Activated CD8-positive, alpha-beta memory T cell treated with anti-CD3 and anti-CD28 coated beads for 4 hours (primary cell): ENCODE data around the gene STX10.

Source experiments
- DNase-seq, 2 donors: peaks; one replicate each; pipeline ENCODE4 v3.0.0-alpha.2; 2020; ENCODE audit warnings: low read depth in 2 of 2

The STX10 gene

DNA sequence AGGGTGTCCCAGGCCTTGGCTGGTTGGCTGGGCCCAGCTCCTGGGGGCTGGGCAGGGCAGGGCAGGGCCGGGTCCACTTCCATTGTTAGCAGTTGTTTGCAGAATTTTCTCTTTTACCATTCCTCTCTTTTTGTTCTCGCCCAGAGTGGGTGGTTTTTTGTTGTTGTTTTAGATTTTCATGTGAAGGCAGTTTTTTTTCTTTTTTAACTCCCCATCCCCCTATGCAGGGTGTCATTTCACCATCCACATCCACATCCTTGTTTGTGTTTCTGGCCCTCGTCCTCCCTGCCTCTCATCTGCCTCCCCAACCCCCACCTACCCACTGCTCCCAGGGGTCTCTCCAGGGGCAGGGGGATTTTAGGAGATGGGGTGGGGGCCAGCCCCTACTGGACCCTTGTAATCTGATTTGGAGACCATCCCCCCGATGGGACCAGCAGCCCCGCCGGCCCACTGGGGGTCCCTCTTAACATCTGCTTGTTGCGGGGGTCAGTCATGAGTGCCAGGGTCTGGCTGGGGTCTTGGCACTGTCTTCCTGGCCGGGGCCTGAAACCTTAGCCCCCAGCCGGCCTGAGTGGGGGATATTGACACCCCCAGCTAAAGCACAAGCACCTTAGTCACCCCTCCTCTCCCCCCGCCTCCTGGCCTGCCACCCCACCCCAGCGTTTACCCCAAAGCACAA, 10.4 kb downstream of the STX10 start:
- DNase-seq: no peak

DNA sequence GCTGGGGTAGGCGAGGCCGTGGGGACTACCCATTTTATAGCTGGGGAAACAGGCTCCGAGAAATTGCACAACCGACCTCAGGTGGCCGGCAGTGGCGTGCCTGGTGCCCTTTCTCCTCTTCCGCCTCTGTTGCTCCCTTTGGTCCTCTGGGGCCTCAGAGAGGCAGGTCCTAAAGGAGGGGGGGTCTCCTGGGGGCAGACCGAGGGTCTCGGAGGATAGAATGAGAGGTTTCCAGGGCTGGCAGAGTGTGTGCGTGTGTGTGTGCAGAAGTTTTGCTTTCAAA, 11.3 kb downstream of the STX10 start:
- no peak for DNase-seq

DNA sequence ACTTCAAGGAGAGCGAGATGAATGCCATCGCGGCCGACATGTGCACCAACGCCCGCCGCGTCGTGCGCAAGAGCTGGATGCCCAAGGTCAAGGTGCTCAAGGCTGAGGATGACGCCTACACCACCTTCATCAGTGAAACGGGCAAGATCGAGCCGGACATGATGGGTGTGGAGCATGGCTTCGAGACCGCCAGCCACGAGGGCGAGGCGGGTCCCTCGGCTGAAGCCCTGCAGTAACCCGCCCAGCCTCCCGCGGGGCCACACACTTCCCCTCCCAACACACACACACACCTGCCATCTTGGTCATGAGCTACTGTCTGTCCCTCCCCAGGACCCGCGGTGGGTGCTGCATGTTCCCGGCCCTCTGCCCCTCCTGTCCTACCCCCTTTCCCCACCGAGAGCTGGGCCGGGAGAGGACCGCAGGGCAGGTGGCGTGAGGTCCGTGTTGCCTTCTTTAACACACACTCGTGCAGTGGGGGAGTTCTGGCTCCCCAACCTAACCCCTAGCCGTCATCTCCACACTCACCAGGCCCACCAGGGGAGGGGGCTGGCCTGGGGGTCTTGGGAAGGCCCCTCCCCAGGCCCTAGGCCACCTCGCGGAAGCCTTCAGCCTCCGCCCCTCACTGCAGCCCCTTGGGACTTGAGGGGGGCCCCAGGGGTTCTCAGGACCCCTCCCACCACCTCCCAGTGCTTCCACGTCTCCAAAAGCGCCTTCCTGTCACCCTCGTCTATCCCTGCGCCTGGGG, 11.8 kb downstream of the STX10 start:
- no peak for DNase-seq

DNA sequence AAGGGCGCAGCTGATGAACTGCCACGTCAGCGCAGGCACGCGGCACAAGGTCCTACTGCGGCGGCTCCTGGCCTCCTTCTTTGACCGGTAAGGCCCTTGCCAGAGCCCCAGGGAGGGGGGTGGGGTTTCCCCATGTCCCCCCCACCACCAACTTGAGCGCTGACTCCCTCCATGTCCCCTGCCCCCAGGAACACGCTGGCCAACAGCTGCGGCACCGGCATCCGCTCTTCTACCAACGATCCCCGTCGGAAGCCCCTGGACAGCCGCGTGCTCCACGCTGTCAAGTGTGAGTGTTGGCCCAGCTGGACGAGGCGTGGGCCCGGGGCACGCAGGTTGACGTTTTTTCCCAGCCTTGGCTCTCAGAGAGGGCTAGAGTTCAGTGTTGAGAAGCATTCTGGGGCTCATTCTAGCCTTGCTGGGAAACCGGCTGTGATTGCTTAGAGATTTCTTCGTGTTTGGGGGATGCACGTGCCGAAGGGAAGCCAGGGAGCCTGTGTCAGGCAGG, 12.8 kb downstream of the STX10 start:
- no peak for DNase-seq

DNA sequence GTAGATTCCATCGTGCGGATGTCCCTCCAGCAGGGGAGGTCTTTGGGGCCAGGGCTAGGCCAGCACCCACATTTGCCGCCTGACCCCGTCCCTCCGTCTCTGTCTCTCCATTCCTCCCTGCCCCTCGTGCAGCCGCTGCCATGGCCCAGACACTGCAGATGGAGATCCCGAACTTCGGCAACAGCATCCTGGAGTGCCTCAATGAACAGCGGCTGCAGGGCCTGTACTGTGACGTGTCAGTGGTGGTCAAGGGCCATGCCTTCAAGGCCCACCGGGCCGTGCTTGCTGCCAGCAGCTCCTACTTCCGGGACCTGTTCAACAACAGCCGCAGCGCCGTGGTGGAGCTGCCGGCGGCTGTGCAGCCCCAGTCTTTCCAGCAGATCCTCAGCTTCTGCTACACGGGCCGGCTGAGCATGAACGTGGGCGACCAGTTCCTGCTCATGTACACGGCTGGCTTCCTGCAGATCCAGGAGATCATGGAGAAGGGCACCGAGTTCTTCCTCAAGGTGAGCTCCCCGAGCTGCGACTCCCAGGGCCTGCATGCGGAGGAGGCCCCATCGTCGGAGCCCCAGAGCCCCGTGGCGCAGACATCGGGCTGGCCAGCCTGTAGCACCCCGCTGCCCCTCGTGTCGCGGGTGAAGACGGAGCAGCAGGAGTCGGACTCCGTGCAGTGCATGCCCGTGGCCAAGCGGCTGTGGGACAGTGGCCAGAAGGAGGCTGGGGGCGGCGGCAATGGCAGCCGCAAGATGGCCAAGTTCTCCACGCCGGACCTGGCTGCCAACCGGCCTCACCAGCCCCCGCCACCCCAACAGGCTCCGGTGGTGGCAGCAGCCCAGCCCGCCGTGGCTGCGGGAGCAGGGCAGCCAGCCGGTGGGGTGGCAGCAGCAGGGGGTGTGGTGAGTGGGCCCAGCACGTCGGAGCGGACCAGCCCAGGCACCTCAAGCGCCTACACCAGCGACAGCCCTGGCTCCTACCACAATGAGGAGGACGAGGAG, 14.8 kb downstream of the STX10 start:
- DNase-seq: no peak

DNA sequence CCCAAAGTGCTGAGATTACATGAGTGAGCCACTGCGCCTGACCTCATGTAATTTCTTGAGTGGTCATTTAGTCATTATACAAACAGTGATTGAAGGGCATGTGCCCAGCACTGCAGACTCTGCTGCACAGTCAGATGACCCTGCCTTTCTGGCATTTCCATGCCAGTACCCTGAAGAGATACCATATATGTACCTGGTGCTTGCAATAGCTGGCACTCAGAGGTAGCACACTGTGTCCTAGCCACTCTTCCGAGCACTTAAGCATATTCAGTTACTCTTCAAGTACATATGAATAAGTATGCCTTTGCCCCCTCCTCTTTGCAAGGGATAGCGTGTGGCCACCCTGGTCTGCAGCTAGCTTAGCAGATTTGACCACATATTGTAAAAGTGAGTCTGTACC, 15.5 kb downstream of the STX10 start:
- no peak for DNase-seq

DNA sequence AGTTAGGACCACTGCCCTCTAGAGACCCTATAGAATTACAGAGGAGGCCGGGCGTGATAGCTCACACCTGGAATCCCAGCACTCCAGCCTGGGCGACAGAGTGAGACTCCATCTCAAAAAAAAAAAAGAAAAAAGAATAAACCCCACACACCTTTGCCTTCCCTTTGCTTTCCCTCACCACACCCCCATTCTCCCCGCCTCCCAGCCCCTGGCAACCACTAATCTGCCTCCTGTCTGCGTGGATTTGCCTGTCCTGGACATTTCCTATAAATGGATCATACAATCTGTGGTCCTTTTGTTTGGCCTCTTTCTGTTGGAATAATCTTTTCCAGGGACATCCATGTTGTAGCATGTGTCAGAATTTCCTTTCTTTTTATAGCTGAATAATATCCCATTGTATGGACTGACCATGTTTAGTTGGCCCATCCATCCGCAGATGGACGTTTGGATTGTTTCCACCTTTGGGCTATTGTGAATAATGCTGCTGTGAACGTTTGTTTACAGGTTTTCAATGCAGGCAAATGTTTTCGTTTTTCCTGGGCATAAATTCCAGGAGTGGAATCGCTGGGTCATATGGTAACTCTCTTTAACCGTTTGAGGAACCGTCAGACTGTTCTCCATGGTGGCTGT, 16.8 kb downstream of the STX10 start:
- no peak for DNase-seq

DNA sequence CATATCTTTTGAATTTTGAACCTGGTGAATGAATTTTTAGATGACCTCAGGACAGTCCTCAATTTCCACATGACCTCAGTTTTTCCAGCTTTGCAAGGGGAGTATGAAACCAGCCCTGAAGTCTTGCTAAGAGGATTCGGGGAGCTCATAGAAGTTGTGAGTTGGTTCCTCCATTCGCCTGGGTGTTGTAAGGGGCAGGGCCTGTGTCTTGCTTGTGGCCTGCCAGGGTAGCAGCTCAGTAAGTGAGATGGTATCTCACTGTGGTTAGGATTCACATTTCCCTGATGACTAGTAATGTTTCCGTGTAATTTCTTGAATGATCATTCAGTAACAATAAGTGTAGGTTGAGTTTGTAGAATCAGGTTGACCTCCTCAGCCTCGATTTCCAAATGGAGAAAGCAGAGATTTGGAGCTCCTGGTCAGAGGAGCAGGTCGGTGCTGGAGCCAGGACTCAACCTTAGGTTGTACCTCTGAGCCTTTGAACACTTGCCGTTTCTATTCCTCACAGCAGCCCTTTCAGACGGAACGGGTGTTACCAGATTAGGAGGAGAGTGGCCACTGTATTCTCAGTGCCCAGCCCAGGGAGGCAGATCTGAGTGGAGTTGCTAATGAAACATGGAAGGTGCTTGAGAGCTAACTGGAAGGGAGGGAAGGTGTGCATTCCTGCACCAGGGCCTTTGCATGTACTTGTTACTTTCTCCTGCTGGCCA, 17.5 kb downstream of the STX10 start:
- peak in 1 of 2 donors; percentile 63 for DNase-seq

DNA sequence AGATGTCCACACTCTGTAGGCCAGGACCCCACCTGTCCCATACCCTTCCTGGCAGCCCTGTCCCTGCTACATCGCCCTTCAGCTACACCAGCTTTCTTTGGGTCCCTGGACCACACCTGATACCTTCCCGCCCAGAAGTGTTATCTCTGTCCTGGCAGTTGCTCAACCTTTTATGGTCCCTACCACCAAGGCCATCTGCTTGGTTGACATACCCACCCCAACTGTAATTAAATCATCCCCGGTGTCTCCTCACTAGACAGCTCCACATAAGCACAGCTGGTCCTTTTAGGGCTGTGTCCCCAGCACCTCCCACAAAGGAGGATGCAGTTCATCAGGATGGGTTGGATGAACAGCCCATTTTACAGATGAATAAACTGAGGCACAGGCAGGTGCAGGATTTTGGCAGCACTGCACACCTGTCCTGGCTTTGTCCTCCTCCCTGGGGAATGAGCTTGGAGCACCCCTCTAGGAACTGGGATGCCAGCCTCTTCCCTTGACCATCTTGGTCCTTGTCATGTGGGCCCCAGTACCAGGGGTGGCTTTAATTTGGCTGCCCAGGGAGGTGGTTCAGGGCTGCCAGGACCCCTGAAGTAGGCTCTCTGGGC, 19.2 kb downstream of the STX10 start:
- DNase-seq: no peak

DNA sequence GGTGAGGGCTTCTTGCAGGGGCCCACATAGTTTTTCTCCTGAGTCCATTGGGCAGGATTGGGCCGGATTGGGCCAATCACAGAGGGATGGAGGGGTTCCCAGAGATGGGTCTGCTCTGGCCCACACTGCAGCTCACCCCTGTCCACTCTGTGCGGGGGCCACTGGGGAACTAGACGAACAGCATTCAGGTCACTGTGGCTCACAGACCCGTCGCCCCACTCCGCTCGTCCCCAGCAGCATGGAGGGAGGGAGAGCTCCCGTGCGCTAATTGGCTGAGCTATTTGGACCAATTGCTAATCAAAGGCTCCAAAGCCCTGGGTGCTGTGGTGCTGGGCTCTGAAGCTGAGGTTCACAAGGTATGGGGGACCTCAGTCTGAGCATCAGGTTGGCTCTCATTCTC, 20.8 kb downstream of the STX10 start:
- DNase-seq: no peak

DNA sequence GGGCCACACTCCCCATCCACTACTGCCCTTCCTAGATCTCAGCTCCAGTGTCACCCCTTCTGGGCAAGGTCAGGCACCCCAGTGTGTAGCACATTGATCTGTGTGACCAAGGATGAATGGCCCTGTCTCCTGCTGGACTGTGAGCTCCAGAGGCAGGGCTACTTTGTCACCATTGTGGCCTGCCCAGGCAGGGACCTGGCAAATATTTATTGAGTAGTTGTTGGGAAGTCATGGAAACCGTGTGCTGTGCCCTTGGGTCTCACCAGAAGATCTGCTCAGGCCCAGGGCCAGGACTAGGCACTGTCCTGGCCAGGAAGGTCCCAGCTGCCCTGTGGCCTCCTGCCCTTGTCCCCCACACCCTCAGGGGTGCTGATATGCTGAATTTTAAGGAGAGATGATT, 21.6 kb downstream of the STX10 start:
- DNase-seq: no peak

DNA sequence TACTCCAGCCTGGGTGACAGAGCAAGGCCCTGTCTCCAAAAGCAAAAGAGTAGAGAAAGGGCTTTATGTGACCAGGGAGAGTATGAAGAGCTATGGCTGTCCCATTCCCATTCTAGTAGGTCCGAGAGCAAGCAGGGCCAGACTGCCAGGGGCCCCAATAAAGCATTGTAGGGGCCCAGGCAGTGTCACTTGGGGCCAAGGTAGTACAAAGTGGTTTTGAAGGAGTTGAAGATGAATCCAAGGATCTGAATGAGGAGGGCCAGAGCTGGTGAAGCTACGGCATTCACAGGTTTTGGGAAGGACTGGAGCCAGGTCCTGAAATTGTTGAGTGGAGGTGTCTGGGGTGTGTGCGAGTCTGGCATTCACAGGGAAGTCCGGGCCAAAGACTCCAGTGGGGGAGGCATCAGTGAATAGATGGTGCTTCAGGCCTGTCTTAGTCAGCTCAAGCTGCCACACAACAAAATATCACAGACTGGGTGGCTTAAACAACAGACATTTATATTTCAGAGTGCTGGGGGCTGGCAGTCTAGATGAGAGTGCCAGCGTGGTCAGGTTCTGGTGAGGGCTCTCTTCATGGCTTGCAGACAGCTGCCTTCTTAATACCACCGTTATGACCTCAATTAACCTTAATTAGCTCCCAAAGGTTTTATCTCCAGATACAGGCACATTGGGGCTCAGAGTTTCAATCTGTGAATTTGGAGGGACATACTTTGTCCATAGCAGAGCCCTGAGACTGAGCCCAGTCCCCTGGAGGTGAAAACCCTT, 22.2 kb downstream of the STX10 start:
- no peak for DNase-seq

DNA sequence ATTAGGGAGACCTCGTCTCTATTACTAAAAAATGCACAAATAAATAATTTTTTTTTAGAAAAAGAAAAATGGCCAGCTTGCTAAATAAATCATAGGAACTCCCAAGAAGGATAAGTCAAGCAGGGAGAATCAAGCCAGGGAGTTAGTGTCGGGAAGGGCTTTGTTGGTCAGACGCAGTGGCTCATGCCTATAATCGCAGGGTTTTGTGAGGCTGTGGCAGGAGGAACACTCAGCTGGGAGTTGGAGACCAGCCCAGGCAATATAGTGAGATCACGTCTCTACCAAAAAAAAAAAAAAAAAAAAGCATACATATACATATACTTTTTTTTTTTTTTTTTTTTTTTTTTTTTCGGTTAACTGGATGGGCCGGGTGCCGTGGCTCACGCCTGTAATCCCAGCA, 23.1 kb downstream of the STX10 start:
- DNase-seq: no peak

DNA sequence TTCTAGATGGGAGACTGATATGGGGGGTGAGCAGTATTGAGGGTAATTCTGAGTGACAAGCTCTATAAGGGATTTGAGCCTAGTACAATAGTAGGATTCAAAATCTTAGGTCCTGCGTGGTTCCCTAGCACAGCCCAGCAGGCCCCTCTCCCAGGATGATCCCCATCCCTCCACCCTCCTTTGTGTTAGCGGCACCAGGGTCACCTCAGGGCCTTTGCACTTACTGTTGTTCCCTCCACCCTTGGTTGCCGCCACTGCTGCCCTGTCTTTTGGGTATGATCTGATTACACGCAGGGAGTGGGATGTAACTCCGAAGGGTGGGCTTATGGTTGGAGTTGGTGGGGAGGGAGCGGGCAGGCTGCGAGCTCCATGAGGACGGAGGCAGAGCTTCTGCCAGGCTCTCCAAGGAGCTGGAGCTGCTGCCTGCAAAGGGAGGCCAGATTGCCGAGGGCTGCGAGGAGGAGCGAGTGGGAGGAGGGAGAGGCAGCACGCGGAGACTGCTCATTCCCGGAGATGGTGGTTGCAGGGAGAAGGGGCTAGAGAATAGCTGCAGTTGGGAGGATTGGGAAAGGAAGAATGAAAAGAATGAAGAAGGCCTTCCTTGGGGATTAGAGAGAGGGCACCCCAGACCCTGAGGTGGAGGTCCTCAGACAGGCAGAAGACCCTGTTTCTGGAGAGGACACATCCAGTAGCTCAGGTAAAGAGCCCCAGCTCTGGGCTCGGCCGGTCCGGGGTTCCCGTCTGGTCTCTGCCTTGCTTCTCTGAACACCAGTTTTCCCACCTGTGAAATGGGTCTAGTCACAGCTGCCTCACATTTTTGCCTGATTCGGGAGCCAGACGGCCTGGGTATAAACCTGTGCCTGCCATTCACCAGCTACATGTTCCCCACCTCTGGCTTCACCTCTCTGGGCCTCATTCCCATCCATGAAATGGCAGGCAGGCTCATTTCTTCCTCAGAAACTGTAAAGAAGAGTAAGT, 26.9 kb downstream of the STX10 start:
- DNase-seq: no peak

DNA sequence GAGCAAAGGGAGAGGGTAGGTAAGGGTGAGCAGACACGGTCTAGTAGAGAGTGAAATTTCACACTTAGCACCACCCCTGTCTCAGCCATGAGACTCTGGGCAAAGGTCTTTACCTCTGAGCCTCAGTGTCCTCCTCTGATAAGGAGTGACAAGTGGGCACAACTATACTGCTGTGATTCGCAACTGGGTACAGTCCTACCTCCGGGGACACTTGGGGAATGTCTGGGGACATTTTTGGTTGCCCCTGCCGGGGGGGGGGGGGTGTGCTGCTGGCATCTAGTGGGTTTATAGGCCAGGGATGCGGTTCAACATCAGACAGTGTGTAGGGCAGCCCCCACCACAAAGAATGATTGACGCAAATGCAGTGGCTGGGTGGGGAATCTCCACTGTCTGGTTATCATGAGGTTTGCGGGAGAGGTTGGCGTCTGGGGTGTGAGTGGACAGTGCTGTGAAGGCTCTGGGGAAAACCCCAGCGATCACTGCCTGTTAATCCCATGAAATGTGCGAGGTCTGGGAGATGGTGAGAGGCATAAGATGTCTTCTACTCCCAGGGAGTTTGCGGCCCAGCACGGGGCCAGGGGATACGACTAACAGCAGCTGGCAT, 27.8 kb downstream of the STX10 start:
- no peak for DNase-seq

DNA sequence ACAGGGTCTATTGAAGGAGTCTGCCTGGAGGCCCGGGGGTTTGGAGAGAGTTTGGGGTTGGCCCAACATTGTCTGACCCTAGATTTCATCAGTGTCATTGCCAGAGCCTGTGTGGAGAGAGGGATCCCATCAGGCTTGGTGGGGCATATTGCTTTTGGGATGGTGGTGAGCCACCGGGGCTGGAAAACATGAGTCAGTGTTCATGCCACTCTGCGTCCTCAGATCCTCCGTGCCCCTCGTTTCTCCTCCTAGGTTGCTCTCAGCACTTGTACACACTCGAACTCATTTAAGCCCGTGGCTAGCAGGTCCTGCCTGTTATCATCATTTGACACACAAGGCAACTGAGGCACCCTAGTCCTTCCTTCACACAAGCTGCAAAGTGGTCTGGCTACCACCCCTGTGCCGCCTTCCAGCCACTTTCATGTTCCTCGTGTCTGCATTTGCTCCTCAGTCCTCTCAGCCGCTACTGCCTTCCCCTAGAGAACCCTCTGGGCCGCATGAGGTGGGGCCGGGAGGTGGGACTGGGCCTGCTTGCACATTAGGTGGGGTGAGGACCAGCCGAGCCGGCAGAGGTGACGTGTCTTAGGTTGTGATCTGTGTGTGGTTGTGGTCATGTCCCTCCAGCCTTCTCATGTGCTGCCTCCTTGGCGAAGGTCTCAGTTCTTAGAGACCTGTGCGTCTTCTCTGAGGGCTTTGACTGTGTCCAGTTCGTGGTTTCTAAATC, 28.5 kb downstream of the STX10 start:
- DNase-seq: no peak

DNA sequence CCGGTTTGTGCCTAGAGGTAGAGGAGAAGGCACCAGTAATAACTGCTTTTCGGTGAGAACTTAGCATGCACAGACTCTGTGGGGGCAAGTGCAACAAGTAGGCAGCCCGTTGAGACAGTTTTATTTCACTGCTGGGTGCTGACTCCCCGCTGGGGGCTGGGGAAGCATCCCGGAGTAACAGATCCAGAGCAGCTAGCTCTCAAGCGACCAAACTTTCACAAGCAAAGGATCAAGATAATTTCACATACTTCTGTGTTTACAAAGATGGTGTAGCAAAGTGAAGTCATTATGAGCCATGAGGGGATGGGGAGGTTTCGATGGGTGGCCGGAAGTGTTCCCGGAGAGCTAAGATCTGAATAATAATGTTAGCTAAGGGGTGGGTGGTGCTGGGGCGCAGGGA, 29.4 kb downstream of the STX10 start:
- no peak for DNase-seq

DNA sequence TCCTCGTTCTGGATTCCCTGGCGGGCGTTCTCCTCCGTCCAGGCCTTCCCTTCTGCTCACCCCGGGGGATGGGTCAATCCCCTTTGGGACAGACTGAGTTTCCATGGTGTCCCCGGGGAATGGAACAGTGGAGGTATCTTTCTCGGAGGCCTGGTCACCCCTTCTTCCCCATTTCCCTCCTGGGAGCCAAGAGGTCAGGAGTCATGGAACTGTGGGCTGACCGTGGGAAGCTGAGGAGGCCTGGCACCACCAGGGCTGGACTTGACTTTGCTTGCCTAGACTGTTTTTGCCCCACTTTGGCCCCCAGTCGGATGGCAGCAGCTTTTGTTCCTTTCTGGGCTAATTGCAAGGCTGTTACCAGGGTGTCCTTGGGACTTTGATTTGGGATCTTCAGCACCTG, 30.1 kb downstream of the STX10 start:
- no peak for DNase-seq
